Lower leg skin (tissue), 3 donors: Measurements from ENCODE around the gene CCDC14.

ENCODE experiments used
- POLR2A ChIP-seq, 2 donors: fragments of 450-650 bp; IDR thresholded peaks; one replicate each; pipeline ENCODE4 v1.6.1; 2016 to 2017; ENCODE audit warnings: antibody characterized with exemption in 2 of 2, mild to moderate bottlenecking in 1 of 2, moderate library complexity in 1 of 2
- TF ChIP-seq, protein P1 (sequence below), 3 donors: fragments of 450-650 bp; IDR thresholded peaks; one replicate each; pipeline ENCODE4 v1.5.1; 2016; ENCODE audit warnings: antibody characterized with exemption in 3 of 3, mild to moderate bottlenecking in 3 of 3, moderate library complexity in 2 of 3

DNA sequence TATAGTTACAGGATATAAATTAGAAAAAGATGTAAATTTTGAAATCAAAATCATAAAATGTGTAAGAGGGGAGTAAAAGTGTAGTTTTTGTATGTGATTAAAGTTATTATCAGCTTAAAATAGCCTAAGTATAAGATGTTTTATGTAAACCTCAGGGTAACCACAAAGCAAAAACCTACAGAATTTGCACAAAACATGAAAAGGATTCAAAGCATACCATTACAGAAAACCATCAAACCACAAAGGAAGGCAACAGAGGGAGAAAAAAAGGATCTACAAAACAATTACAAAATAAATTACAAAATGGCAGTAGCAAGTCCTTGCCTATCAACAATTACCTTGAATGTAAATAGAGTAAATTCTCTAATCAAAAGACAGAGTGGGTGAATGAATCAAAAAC, 40.2 kb downstream of the CCDC14 start:
- TF ChIP-seq, protein P1, sequence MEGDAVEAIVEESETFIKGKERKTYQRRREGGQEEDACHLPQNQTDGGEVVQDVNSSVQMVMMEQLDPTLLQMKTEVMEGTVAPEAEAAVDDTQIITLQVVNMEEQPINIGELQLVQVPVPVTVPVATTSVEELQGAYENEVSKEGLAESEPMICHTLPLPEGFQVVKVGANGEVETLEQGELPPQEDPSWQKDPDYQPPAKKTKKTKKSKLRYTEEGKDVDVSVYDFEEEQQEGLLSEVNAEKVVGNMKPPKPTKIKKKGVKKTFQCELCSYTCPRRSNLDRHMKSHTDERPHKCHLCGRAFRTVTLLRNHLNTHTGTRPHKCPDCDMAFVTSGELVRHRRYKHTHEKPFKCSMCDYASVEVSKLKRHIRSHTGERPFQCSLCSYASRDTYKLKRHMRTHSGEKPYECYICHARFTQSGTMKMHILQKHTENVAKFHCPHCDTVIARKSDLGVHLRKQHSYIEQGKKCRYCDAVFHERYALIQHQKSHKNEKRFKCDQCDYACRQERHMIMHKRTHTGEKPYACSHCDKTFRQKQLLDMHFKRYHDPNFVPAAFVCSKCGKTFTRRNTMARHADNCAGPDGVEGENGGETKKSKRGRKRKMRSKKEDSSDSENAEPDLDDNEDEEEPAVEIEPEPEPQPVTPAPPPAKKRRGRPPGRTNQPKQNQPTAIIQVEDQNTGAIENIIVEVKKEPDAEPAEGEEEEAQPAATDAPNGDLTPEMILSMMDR (IDR thresholded peaks at IDR 0.05) = no peak
- no peak for TF ChIP-seq POLR2A (IDR thresholded peaks at IDR 0.05)
